ENCODE results near the gene ESR2. TPM values are rescaled to one million over a fixed set of nuclear protein-coding genes. Genes with fewer than 3 reads are reported as not detected.

The ESR2 gene
- total and polyA plus RNA-seq, 2 of the 8 experiments (the other 6 are each of a cell fraction or from before 2014, with no cell fraction given) = 0.19 to 0.23 TPM

GRCh38 chr14:64324461-64324860 is 30.3 kb upstream of the ESR2 start:
- H2BK20ac ChIP-seq (ENCODE audit: low read length) = no peak overlapping the region
- FAIRE-seq = no peak
- H3K36me3 ChIP-seq (ENCODE audit: control insufficient read depth in 2 of 4, insufficient read depth in 4 of 4, low read length in 3 of 4) = no peaks in the 10 kb centered on the region
- no peak overlapping the region for H3K4me2 ChIP-seq (ENCODE audit: insufficient read depth in 1 of 2, low read depth in 2 of 2, low read length in 2 of 2)
- H2BK5ac ChIP-seq (ENCODE audit: low read depth, low read length) = no peak overlapping the region
- no peaks in the 10 kb centered on the region; a peak in 1 of 7 replicates for H3K4me1 ChIP-seq (replicated peaks in 1 of 4; ENCODE audit: control insufficient read depth in 3 of 4, insufficient read depth in 4 of 4, low read length in 3 of 4)
- no peak overlapping the region for H4K8ac ChIP-seq (ENCODE audit: extremely low read depth, insufficient read depth, low read length)
- no peaks in the 10 kb centered on the region for H4K20me1 ChIP-seq (replicated peaks in 1 of 2; ENCODE audit: control insufficient read depth in 1 of 2, insufficient read depth in 2 of 2, low read length in 2 of 2)
- DNase-seq (ENCODE audit: low read depth in 1 of 2, low spot score in 2 of 2) = no peak
- no peak overlapping the region for H2BK15ac ChIP-seq (ENCODE audit: low read length)
- no peak overlapping the region for H3K14ac ChIP-seq (ENCODE audit: insufficient read length)
- H3K27ac ChIP-seq (ENCODE audit: low read depth, low read length) = no peak overlapping the region
- no peak overlapping the region for H3K56ac ChIP-seq (replicated peaks; ENCODE audit: insufficient read length, low read depth, low read length)
- no peak overlapping the region for H2AFZ ChIP-seq (ENCODE audit: low read length)
- no peaks in the 10 kb centered on the region for H3K79me1 ChIP-seq (ENCODE audit: low read depth, low read length)
- no peaks in the 10 kb centered on the region for H3K9me3 ChIP-seq (ENCODE audit: insufficient read depth in 2 of 2, low read depth in 1 of 2, low read length in 1 of 2)
- H2BK12ac ChIP-seq (ENCODE audit: low read depth, low read length) = no peak overlapping the region
- no peak overlapping the region for H2BK120ac ChIP-seq (replicated peaks; ENCODE audit: low read depth, low read length)
- no peaks in the 10 kb centered on the region for H3K79me2 ChIP-seq (ENCODE audit: control insufficient read depth in 1 of 2, insufficient read depth in 2 of 2, low read length in 2 of 2)
- POLR2A ChIA-PET (ENCODE audit: partially characterized antibody) = interaction anchor here (1.0 to 1.4 kb wide), 2 partner anchors 14 to 181 kb away, joined by 3 to 5 read pairs; no protein-coding TSS in a partner anchor
- CTCF ChIA-PET (ENCODE audit: partially characterized antibody) = no interaction called here
- H3K9ac ChIP-seq (replicated peaks in 1 of 4; ENCODE audit: extremely low read depth in 1 of 4, low read depth in 3 of 4, low read length in 3 of 4) = no peak overlapping the region
- 0 out of 2 replicates have a peak, but pooled peaks cover 2% of the 10 kb centered on the region for H3K23me2 ChIP-seq (ENCODE audit: low read depth, low read length)
- no peak overlapping the region for H4K91ac ChIP-seq (replicated peaks; ENCODE audit: insufficient read length, low read length)
- H3K4me3 ChIP-seq (ENCODE audit: extremely low read depth in 1 of 4, insufficient read depth in 2 of 4, low read depth in 3 of 4, low read length in 4 of 4) = no peak overlapping the region
- no peak overlapping the region for H3K4ac ChIP-seq (replicated peaks; ENCODE audit: insufficient read length, low read depth, low read length)
- no peak for TF ChIP-seq RNF2 (IDR thresholded peaks at IDR 0.05; ENCODE audit: borderline replicate concordance, low read depth, low read length, missing control alignments, poor library complexity, severe bottlenecking)
- no peak for TF ChIP-seq JUND (IDR thresholded peaks at IDR 0.05; ENCODE audit: low read length)
- no peak for TF ChIP-seq MAX (IDR thresholded peaks at IDR 0.05)
- no peak for TF ChIP-seq CHD1 (IDR thresholded peaks at IDR 0.05; ENCODE audit: low read depth, low read length)
- no peak for TF ChIP-seq EP300 (IDR thresholded peaks at IDR 0.05; ENCODE audit: borderline replicate concordance in 1 of 2, low read depth in 2 of 2, low read length in 2 of 2)
- no peak for TF ChIP-seq SP4 (IDR thresholded peaks at IDR 0.05; ENCODE audit: low read length)
- no peak for TF ChIP-seq BRCA1 (IDR thresholded peaks at IDR 0.05; ENCODE audit: low read depth, low read length)
- no peak for TF ChIP-seq GABPA (IDR thresholded peaks at IDR 0.05; ENCODE audit: borderline replicate concordance, insufficient read depth, low read length)
- TF ChIP-seq TAF7 (optimal IDR thresholded peaks at IDR 0.05; ENCODE audit: borderline replicate concordance, low read depth, low read length) = no peak
- TF ChIP-seq KDM5A (IDR thresholded peaks at IDR 0.05; ENCODE audit: low read length) = no peak
- H3K23ac ChIP-seq (ENCODE audit: insufficient read length) = no peak overlapping the region
- H3K18ac ChIP-seq (ENCODE audit: extremely low read depth, low read length) = no peak overlapping the region
- H3K27me3 ChIP-seq (replicated peaks in 1 of 4; ENCODE audit: control insufficient read depth in 3 of 4, extremely low read depth in 1 of 4, insufficient read depth in 3 of 4, low read length in 3 of 4) = no peaks in the 10 kb centered on the region
- H2AK5ac ChIP-seq (ENCODE audit: low read depth, low read length) = no peak overlapping the region
- H4K5ac ChIP-seq (ENCODE audit: insufficient read length, low read depth, low read length) = no peak overlapping the region
- 83% methylated on average over 1 of the region's 1 CpG; no CpG with 5 or more reads in 1 of the 2 experiments for WGBS, 2 experiments (ENCODE audit: extremely low coverage in 1 of 2, insufficient coverage in 1 of 2, insufficient read length in 1 of 2, insufficient replicate concordance in 2 of 2, low coverage in 1 of 2, low lambda C conversion rate in 2 of 2, missing lambda C conversion rate in 1 of 2)
